HepG2 (cell line): ENCODE data around the gene HHATL. TPM values are rescaled to one million over a fixed set of nuclear protein-coding genes. Genes with fewer than 3 reads are reported as not detected.

Experiments used
- AGO1 ChIP-seq: fragments of 200-400 bp; formaldehyde crosslinking; IDR thresholded peaks from 2 replicates; pipeline ENCODE4 v1.6.1; 2017; ENCODE audit warnings: mild to moderate bottlenecking, low read depth, low read length, moderate library complexity; ENCODE audit not compliant: poor library complexity, severe bottlenecking
- AHR ChIP-seq: IDR thresholded peaks from 2 replicates; pipeline ENCODE4 v1.6.1; 2018; ENCODE audit warnings: missing genetic modification reagents, missing compliant biosample characterization
- BORCS8-MEF2B ChIP-seq: sonication (generic); formaldehyde crosslinking; IDR thresholded peaks from 2 replicates; pipeline ENCODE4 v1.8.0; 2022; ENCODE audit warnings: mild to moderate bottlenecking, missing genetic modification reagents
- KDM5B ChIP-seq: sonication (generic); formaldehyde crosslinking; IDR thresholded peaks from 2 replicates; pipeline ENCODE4 v1.4.0; 2020; ENCODE audit warnings: missing genetic modification reagents, mild to moderate bottlenecking, borderline replicate concordance
- NFKB2 ChIP-seq: sonication (generic); formaldehyde crosslinking; IDR thresholded peaks from 2 replicates; pipeline ENCODE4 v1.4.0; 2020; ENCODE audit warnings: missing genetic modification reagents, borderline replicate concordance
- RAD21 ChIP-seq: fragments of 450-650 bp; formaldehyde crosslinking; IDR thresholded peaks from 2 replicates; pipeline ENCODE4 v1.5.0; 2020; ENCODE audit warnings: mild to moderate bottlenecking
- XRCC5 ChIP-seq: fragments of 200-400 bp; formaldehyde crosslinking; optimal IDR thresholded peaks from 2 replicates; pipeline ENCODE3; 2017; ENCODE audit warnings: mild to moderate bottlenecking, low read length
- polyA plus RNA-seq, 8 experiments: library from polyadenylated mRNA; depleted of rRNA in 3 of 8; stranded (reverse) in 7 of 8; unstranded in 1 of 8; fragments of >200 nt; fragmentation: Illumina TruSeq in 4 of 8; extraction: Trizol in 4 of 8; gene quantifications; 2 replicates each; pipeline versions ENCODE4 v1.2.1 to v1.2.3, GENCODE V29; 2011 to 2016; ENCODE audit warnings: low read depth in 4 of 8, missing spikeins in 1 of 8, mixed read lengths in 1 of 8; ENCODE audit not compliant: insufficient read depth in 1 of 8
- total RNA-seq, 5 experiments: library from RNA; depleted of rRNA; stranded (reverse); fragments of >200 nt; fragmentation: Illumina TruSeq; extraction: Trizol; gene quantifications; 2 replicates each; pipeline ENCODE4 v1.2.3, GENCODE V29; 2016; ENCODE audit warnings: low read depth in 1 of 5
- TF ChIP-seq, protein P1 (sequence below): sonication (generic); formaldehyde crosslinking; IDR thresholded peaks from 2 replicates; pipeline ENCODE4 v1.4.0; 2020; ENCODE audit warnings: low read depth, missing genetic modification reagents
- TF ChIP-seq, protein P2 (sequence below): IDR thresholded peaks from 2 replicates; pipeline ENCODE4 v1.6.1; 2016; ENCODE audit warnings: missing compliant biosample characterization, missing genetic modification reagents, borderline replicate concordance
- TF ChIP-seq, protein P3 (sequence below): sonication (generic); formaldehyde crosslinking; IDR thresholded peaks from 2 replicates; pipeline ENCODE4 v1.5.0; 2020; ENCODE audit warnings: mild to moderate bottlenecking, missing genetic modification reagents, borderline replicate concordance
- TF ChIP-seq, protein P4 (sequence below): sonication (generic); formaldehyde crosslinking; IDR thresholded peaks from 2 replicates; pipeline ENCODE4 v1.8.0; 2022; ENCODE audit warnings: missing genetic modification reagents, mild to moderate bottlenecking, borderline replicate concordance
- TF ChIP-seq, protein P5 (sequence below): IDR thresholded peaks from 2 replicates; pipeline ENCODE4 v1.6.1; 2012; ENCODE audit warnings: low read length, improper control_type of control experiment
- TF ChIP-seq, protein P6 (sequence below): sonication (generic); IDR thresholded peaks from 2 replicates; pipeline ENCODE4 v1.6.1; 2016; ENCODE audit warnings: low read depth, borderline replicate concordance

Gene HHATL
- total and polyA plus RNA-seq, 2 of the 13 experiments (the other 11 are each of a cell fraction or from before 2014, with no cell fraction given) = 0.26 TPM; not detected in 1

DNA sequence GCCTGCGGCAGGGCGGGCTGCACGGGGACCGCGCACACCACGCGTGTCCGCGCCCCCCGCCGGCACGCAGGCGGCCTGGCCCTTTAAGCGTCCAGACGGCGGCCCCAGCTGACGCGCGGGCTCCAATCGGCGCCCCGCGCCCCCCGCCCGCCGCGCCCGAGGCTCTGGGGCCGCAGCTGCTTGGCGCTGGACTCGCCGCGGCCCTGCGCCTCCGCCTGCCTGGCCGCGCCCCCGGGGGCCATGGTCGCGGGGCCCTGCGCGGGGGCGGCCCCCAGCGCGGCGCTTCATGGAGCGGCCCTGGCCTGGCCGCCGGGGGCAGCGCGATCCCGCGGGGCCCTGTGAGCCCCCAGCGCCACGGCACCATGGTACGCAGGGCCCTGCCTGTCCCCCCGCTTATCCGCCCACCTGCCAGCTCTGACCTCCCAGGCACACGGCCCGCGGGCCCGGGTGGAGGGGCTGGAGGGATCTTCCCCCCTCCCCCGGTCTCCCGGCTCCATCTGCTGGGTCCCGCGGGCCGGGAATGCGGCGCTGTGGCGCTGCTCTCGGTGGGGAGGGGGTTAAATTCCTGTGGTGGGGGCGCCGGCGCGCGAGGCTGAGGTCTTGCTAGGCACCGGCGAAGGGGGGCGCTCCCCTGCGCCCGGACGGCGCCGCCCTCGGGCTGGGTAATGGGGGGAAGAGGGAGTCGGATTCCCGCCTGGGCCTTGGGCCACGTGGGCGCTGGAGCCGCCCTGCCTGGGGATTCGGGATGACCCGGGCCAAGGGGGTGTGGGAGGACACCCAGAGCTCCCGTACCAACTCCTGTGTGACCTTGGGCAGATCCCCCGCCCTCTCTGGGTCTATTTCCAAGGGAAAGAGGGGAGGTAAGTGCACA lies 48.0 kb downstream of the HHATL start (continued):
- TF ChIP-seq, protein P1, sequence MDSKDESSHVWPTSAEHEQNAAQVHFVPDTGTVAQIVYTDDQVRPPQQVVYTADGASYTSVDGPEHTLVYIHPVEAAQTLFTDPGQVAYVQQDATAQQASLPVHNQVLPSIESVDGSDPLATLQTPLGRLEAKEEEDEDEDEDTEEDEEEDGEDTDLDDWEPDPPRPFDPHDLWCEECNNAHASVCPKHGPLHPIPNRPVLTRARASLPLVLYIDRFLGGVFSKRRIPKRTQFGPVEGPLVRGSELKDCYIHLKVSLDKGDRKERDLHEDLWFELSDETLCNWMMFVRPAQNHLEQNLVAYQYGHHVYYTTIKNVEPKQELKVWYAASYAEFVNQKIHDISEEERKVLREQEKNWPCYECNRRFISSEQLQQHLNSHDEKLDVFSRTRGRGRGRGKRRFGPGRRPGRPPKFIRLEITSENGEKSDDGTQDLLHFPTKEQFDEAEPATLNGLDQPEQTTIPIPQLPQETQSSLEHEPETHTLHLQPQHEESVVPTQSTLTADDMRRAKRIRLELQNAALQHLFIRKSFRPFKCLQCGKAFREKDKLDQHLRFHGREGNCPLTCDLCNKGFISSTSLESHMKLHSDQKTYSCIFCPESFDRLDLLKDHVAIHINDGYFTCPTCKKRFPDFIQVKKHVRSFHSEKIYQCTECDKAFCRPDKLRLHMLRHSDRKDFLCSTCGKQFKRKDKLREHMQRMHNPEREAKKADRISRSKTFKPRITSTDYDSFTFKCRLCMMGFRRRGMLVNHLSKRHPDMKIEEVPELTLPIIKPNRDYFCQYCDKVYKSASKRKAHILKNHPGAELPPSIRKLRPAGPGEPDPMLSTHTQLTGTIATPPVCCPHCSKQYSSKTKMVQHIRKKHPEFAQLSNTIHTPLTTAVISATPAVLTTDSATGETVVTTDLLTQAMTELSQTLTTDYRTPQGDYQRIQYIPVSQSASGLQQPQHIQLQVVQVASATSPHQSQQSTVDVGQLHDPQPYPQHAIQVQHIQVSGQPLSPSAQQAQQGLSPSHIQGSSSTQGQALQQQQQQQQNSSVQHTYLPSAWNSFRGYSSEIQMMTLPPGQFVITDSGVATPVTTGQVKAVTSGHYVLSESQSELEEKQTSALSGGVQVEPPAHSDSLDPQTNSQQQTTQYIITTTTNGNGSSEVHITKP = no peak
- TF ChIP-seq BORCS8-MEF2B (peak; percentile 44; the same call in 1 of the 2 replicates), NFKB2 (CRISPR knock-in tag) (peak; percentile 62; the same call in 1 of the 2 replicates), KDM5B (peak; percentile 68; the same call in 1 of the 2 replicates), AHR (CRISPR knock-in tag) (no peak), RAD21 (peak; percentile 43; the same call in 1 of the 2 replicates), AGO1 (peak; percentile 40), XRCC5 (peak; percentile 43)
- TF ChIP-seq, protein P2, sequence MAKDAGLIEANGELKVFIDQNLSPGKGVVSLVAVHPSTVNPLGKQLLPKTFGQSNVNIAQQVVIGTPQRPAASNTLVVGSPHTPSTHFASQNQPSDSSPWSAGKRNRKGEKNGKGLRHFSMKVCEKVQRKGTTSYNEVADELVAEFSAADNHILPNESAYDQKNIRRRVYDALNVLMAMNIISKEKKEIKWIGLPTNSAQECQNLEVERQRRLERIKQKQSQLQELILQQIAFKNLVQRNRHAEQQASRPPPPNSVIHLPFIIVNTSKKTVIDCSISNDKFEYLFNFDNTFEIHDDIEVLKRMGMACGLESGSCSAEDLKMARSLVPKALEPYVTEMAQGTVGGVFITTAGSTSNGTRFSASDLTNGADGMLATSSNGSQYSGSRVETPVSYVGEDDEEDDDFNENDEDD (CRISPR knock-in tag) = peak; percentile 93
- TF ChIP-seq, protein P3, sequence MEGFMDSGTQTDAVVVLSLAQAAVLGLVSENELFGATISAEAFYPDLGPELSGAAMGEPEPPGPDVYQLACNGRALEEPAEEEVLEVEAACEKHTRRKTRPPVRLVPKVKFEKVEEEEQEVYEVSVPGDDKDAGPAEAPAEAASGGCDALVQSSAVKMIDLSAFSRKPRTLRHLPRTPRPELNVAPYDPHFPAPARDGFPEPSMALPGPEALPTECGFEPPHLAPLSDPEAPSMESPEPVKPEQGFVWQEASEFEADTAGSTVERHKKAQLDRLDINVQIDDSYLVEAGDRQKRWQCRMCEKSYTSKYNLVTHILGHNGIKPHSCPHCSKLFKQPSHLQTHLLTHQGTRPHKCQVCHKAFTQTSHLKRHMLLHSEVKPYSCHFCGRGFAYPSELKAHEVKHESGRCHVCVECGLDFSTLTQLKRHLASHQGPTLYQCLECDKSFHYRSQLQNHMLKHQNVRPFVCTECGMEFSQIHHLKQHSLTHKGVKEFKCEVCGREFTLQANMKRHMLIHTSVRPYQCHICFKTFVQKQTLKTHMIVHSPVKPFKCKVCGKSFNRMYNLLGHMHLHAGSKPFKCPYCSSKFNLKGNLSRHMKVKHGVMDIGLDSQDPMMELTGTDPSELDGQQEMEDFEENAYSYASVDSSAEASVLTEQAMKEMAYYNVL (CRISPR knock-in tag) = peak; percentile 25; the same call in 1 of the 2 replicates
- TF ChIP-seq, protein P4, sequence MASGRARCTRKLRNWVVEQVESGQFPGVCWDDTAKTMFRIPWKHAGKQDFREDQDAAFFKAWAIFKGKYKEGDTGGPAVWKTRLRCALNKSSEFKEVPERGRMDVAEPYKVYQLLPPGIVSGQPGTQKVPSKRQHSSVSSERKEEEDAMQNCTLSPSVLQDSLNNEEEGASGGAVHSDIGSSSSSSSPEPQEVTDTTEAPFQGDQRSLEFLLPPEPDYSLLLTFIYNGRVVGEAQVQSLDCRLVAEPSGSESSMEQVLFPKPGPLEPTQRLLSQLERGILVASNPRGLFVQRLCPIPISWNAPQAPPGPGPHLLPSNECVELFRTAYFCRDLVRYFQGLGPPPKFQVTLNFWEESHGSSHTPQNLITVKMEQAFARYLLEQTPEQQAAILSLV (CRISPR knock-in tag) = peak; percentile 49; the same call in 1 of the 2 replicates
- TF ChIP-seq, protein P5, sequence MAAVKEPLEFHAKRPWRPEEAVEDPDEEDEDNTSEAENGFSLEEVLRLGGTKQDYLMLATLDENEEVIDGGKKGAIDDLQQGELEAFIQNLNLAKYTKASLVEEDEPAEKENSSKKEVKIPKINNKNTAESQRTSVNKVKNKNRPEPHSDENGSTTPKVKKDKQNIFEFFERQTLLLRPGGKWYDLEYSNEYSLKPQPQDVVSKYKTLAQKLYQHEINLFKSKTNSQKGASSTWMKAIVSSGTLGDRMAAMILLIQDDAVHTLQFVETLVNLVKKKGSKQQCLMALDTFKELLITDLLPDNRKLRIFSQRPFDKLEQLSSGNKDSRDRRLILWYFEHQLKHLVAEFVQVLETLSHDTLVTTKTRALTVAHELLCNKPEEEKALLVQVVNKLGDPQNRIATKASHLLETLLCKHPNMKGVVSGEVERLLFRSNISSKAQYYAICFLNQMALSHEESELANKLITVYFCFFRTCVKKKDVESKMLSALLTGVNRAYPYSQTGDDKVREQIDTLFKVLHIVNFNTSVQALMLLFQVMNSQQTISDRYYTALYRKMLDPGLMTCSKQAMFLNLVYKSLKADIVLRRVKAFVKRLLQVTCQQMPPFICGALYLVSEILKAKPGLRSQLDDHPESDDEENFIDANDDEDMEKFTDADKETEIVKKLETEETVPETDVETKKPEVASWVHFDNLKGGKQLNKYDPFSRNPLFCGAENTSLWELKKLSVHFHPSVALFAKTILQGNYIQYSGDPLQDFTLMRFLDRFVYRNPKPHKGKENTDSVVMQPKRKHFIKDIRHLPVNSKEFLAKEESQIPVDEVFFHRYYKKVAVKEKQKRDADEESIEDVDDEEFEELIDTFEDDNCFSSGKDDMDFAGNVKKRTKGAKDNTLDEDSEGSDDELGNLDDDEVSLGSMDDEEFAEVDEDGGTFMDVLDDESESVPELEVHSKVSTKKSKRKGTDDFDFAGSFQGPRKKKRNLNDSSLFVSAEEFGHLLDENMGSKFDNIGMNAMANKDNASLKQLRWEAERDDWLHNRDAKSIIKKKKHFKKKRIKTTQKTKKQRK = no peak
- TF ChIP-seq, protein P6, sequence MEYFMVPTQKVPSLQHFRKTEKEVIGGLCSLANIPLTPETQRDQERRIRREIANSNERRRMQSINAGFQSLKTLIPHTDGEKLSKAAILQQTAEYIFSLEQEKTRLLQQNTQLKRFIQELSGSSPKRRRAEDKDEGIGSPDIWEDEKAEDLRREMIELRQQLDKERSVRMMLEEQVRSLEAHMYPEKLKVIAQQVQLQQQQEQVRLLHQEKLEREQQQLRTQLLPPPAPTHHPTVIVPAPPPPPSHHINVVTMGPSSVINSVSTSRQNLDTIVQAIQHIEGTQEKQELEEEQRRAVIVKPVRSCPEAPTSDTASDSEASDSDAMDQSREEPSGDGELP = peak; percentile 38; the same call in 1 of the 2 replicates
